Choroid plexus epithelial cell (primary cell): ENCODE results near the gene DDB1.

Source experiments
- DNase-seq: peaks from one replicate; pipeline ENCODE4 v3.0.0-alpha.2; 2010; ENCODE audit warnings: low read depth
- H3K4me3 ChIP-seq: 2 replicates; pipeline ENCODE4 v1.5.1; 2011; ENCODE audit warnings: low read depth, mild to moderate bottlenecking, control low read depth, low read length, moderate library complexity
- TF ChIP-seq, protein P1 (sequence below): conservative IDR thresholded peaks from 2 replicates; pipeline ENCODE4 v1.5.1; 2011; ENCODE audit warnings: low read depth, mild to moderate bottlenecking, control low read depth, inconsistent platforms, low read length, moderate library complexity

The DDB1 gene

DNA sequence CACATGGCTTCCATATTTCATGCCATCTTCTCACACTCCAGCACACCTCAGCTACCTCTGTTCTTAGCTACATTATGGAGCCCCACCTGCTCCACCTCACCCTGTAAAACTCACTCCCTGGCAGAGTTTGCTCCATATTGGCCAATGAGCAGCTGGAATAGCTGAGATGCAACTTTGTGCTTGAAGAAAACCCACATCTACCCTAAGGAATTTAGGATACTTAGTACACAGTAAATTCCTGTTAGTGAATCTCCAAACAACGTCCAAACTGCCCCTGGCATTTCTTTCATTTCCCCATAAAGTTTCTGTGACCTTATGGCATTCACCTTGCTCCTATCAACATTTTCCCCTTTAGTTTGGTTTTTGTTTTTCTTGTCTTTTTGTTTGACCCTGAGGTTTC, 35.6 kb downstream of the DDB1 start:
- no peak overlapping the region for H3K4me3 ChIP-seq
- DNase-seq = peak; percentile 57

GRCh38 chr11:61295596-61295926, 37.3 kb downstream of the DDB1 start:
- TF ChIP-seq, protein P1, sequence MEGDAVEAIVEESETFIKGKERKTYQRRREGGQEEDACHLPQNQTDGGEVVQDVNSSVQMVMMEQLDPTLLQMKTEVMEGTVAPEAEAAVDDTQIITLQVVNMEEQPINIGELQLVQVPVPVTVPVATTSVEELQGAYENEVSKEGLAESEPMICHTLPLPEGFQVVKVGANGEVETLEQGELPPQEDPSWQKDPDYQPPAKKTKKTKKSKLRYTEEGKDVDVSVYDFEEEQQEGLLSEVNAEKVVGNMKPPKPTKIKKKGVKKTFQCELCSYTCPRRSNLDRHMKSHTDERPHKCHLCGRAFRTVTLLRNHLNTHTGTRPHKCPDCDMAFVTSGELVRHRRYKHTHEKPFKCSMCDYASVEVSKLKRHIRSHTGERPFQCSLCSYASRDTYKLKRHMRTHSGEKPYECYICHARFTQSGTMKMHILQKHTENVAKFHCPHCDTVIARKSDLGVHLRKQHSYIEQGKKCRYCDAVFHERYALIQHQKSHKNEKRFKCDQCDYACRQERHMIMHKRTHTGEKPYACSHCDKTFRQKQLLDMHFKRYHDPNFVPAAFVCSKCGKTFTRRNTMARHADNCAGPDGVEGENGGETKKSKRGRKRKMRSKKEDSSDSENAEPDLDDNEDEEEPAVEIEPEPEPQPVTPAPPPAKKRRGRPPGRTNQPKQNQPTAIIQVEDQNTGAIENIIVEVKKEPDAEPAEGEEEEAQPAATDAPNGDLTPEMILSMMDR = no peak
- no peak for DNase-seq
- H3K4me3 ChIP-seq = peak overlapping the region; percentile 62

More for the DNA sequence above, 35.6 kb downstream of the DDB1 start:
- TF ChIP-seq, protein P1 = no peak

DNA sequence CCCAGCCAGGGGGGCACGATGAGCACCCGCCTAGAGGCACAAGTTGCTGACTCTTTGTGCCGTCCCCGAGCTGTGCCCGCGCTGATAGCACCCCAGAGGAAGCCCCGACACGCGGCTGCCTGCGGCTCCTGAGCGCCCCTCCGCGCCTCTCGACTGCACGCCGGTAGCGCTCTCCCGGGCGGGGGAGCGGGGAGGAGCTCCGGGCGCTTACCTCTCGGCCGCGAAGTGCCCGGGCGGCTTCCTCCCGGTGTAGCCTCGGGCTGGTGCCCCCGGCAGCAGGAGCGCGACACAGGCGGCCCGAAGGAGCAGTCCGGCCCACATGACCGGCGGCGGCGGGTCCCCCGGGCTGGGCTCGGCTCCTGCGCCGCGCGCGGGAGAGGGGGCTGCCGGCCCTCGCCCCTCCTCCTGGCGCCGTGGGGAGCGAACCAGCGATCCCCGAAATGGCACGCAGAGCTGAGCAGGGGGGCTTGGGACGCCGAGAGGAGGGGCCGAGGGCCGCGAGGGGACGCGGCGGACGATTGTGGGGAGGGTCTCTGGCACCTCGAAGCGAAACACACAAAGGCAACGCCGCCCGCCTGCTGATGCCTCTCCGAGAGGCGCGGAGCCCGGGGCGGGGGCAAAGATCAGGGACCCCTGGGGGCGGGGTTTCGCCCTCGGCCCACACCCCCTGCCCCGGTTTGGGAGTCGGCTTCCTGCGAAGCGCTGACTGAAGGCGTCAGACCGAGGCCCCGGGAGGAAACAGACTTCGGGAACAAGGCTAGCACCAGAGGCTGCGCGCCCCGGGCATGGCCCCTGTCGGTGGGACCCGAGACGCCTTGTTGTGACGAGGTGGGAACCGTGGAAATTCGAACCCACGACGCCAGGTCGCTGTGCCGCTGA, 37.9 kb downstream of the DDB1 start, which contains the start of gene VWCE:
Gene VWCE, minus strand, starts transcription at position 600 of the 879 bp plus-strand sequence. Its CDS starts 279 bp downstream, at position 321.
- TF ChIP-seq, protein P1 = peak; percentile 40
- DNase-seq = peak; percentile 68
- H3K4me3 ChIP-seq = peak within 1 kb of the TSS; percentile 62

GRCh38 chr11:61293867-61294716, 38.8 kb downstream of the DDB1 start:
- H3K4me3 ChIP-seq = peak overlapping the region; percentile 62
- peak; percentile 76 for DNase-seq
- TF ChIP-seq, protein P1 = no peak

- TF ChIP-seq, protein P1 = no peak
- no peak for DNase-seq
- H3K4me3 ChIP-seq = no peak overlapping the region
Measured at GRCh38 chr11:61292356-61292755, 40.5 kb downstream of the DDB1 start.

DNA sequence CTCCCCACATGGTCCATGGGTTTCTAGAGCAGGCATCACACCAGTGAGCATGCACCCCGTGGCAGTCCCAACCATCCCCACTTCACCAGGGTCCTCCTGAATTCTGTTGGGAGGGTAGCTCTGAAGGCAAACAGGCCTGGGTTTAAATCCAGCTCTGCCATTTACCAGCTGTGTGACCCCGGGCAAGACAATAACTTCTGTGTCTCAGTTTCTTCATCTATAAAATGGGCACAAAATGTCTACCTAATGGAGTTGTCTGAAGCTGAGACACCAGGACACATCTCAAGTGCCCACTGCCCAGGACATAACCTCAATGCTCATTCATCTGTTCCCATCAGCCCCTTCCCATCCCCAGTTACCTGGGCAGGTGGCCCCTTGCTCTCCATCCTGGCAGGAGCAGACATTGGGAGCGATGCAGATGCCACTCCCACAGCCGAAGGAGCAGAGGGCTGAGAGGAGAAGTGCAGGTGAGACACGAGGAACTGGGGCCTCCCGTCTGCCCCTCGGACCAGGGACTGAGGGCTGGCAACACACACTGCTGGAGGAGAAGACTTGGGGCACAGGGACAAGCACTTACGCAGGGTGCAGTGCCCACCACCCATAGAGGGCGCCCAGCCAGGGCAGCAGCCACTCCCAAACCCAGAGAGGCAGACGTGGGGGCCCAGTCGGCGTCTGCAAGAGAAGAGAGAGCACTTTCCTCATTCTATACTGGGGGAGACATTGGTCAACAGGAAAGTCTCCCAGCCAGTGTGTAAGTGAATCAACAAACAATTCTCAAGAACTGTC, 41.8 kb downstream of the DDB1 start:
- TF ChIP-seq, protein P1 = peak; percentile 16
- no peak for DNase-seq
- H3K4me3 ChIP-seq = no peak overlapping the region
